Endodermal cell (in vitro differentiated cells): ENCODE measurements around the gene VPS45. TPM values are rescaled to one million over a fixed set of nuclear protein-coding genes. Genes with fewer than 3 reads are reported as not detected.

ENCODE experiments used
- DNase-seq: peaks from one replicate; pipeline ENCODE4 v3.0.0-alpha.2; 2017
- H3K27ac ChIP-seq: 2 replicates; pipeline ENCODE4 v1.5.1; 2013; ENCODE audit warnings: mild to moderate bottlenecking, low read depth, low read length, moderate library complexity
- H3K27me3 ChIP-seq: 2 replicates; pipeline ENCODE4 v1.6.1; 2013; ENCODE audit warnings: mild to moderate bottlenecking, low read length, moderate library complexity; ENCODE audit not compliant: insufficient read depth, control insufficient read depth, poor library complexity, severe bottlenecking
- H3K36me3 ChIP-seq: 2 replicates; pipeline ENCODE4 v1.7.0; 2013; ENCODE audit warnings: mild to moderate bottlenecking, low read length, moderate library complexity; ENCODE audit not compliant: control insufficient read depth, insufficient read depth
- H3K4me1 ChIP-seq: one replicate; pipeline ENCODE4 v1.7.0; 2013; ENCODE audit warnings: low read length; ENCODE audit not compliant: control insufficient read depth, insufficient read depth
- H3K4me3 ChIP-seq: 2 replicates; pipeline ENCODE4 v1.5.1; 2013; ENCODE audit warnings: mild to moderate bottlenecking, low read length, moderate library complexity
- H3K9ac ChIP-seq: 2 replicates; pipeline ENCODE4 v1.6.1; 2013; ENCODE audit warnings: mild to moderate bottlenecking, low read length, moderate library complexity; ENCODE audit not compliant: poor library complexity, severe bottlenecking; ENCODE audit errors: extremely low read depth
- H3K9me3 ChIP-seq: 2 replicates; pipeline ENCODE4 v1.6.1; 2013; ENCODE audit warnings: mild to moderate bottlenecking, low read length, moderate library complexity; ENCODE audit not compliant: control insufficient read depth
- H3K27ac Mint-ChIP-seq: 2 replicates; pipeline ENCODE4 v1.8.0; 2020; ENCODE audit warnings: mixed read lengths
- H3K27me3 Mint-ChIP-seq: 2 replicates; pipeline ENCODE4 v1.8.0; 2021; ENCODE audit warnings: mild to moderate bottlenecking, mixed read lengths; ENCODE audit not compliant: insufficient read depth
- H3K36me3 Mint-ChIP-seq: 2 replicates; pipeline ENCODE4 v1.8.0; 2020; ENCODE audit warnings: low read depth, mixed read lengths
- H3K4me1 Mint-ChIP-seq: 2 replicates; pipeline ENCODE4 v1.8.0; 2020; ENCODE audit warnings: mixed read lengths
- H3K4me3 Mint-ChIP-seq: 2 replicates; pipeline ENCODE4 v1.8.0; 2020; ENCODE audit warnings: mild to moderate bottlenecking, moderate library complexity, mixed read lengths
- H3K9me3 Mint-ChIP-seq: 2 replicates; pipeline ENCODE4 v1.8.0; 2020; ENCODE audit warnings: mild to moderate bottlenecking, mixed read lengths
- WGBS, 2 experiments: methylation state at CpG; one replicate each; pipeline versions ENCODE4 v1.1.5 to v1.1.7; 2013; ENCODE audit warnings: missing lambda C conversion rate in 2 of 2, mixed read lengths in 1 of 2; ENCODE audit not compliant: insufficient coverage in 1 of 2, insufficient read length in 1 of 2; 5-methylcytosine and 5-hydroxymethylcytosine counted together
- total RNA-seq, 2 donors: library from RNA; stranded (reverse); fragmentation: NEBNext Ultra II Directional in 1 of 2; extraction: Animal tissue kit (Norgen Biotek cat#: 25700) in 1 of 2; gene quantifications; 2 replicates in 1 of 2; 3 replicates in 1 of 2; pipeline ENCODE4 v1.2.1, GENCODE V29; 2021
- TF ChIP-seq, protein P1 (sequence below): fragments of 200-600 bp; sonication (generic); conservative IDR thresholded peaks from 2 replicates; pipeline ENCODE4 v1.5.0; 2021; ENCODE audit warnings: antibody characterized with exemption, mild to moderate bottlenecking

Gene VPS45
- total RNA-seq, 2 donors from 2014 or later = 32.6 to 35.0 TPM

DNA sequence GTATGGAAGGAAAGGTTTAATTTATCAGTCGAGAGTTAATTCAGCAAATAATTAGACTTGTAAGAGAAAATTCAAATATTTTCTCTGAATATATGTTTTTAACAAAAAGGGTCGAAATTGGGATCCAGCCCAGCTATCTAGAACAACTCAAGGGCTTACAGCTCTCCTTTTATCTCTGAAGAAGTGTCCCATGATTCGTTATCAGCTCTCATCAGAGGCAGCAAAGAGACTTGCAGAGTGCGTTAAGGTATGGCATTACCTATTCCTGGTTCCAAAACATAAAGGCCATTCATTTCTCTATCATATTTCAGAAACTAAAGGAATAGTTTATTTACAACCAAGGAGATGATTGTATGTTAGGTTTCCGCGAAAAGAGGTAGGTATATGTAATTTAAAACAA is 9.4 kb downstream of the VPS45 start:
- Mint-ChIP-seq H3K9me3 (no peaks in the 10 kb centered on the region), H3K27ac (no peak overlapping the region), H3K4me3 (no peak overlapping the region), H3K36me3 (peaks cover 71% of the 10 kb centered on the region), H3K4me1 (no peaks in the 10 kb centered on the region), H3K27me3 (no peaks in the 10 kb centered on the region)
- no peaks in the 10 kb centered on the region for H3K9me3 ChIP-seq
- no peaks in the 10 kb centered on the region for H3K4me1 ChIP-seq
- peaks cover 79% of the 10 kb centered on the region for H3K36me3 ChIP-seq
- H3K27ac ChIP-seq = no peak overlapping the region
- H3K27me3 ChIP-seq = no peaks in the 10 kb centered on the region
- 93 to 95% methylated on average over 2 to 6 of the region's 6 CpGs for WGBS, 2 experiments
- H3K9ac ChIP-seq = no peak overlapping the region
- no peak for DNase-seq
- no peak overlapping the region for H3K4me3 ChIP-seq
- TF ChIP-seq, protein P1, sequence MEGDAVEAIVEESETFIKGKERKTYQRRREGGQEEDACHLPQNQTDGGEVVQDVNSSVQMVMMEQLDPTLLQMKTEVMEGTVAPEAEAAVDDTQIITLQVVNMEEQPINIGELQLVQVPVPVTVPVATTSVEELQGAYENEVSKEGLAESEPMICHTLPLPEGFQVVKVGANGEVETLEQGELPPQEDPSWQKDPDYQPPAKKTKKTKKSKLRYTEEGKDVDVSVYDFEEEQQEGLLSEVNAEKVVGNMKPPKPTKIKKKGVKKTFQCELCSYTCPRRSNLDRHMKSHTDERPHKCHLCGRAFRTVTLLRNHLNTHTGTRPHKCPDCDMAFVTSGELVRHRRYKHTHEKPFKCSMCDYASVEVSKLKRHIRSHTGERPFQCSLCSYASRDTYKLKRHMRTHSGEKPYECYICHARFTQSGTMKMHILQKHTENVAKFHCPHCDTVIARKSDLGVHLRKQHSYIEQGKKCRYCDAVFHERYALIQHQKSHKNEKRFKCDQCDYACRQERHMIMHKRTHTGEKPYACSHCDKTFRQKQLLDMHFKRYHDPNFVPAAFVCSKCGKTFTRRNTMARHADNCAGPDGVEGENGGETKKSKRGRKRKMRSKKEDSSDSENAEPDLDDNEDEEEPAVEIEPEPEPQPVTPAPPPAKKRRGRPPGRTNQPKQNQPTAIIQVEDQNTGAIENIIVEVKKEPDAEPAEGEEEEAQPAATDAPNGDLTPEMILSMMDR = no peak

DNA sequence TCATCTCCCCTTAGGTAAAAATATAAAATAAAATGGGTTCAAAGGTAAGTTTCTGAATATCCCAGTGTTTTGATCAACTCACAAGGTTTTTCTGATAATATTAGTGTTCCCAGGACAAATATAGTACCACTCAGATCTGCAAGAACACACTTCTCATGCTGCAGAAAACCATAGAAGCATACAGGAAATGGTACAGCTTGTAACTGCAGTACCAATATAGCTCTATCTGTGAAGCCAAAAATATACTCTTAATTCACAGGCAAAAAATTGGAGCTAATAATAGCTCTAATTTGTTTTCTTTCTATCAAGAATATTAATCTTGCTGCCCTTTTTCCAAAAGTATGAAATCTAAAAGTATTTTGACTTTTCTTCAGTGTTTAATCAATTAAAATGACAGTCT is 13.2 kb downstream of the VPS45 start:
- H3K9ac ChIP-seq = no peak overlapping the region
- no peaks in the 10 kb centered on the region for H3K4me1 ChIP-seq
- no peaks in the 10 kb centered on the region for H3K27me3 ChIP-seq
- H3K4me3 ChIP-seq = no peak overlapping the region
- TF ChIP-seq, protein P1 = no peak
- Mint-ChIP-seq H3K4me1 (no peaks in the 10 kb centered on the region), H3K27me3 (no peaks in the 10 kb centered on the region), H3K27ac (no peak overlapping the region), H3K36me3 (peaks cover 56% of the 10 kb centered on the region), H3K9me3 (no peaks in the 10 kb centered on the region), H3K4me3 (no peak overlapping the region)
- no peak for DNase-seq
- peaks cover 76% of the 10 kb centered on the region for H3K36me3 ChIP-seq
- no peaks in the 10 kb centered on the region for H3K9me3 ChIP-seq
- no peak overlapping the region for H3K27ac ChIP-seq

DNA sequence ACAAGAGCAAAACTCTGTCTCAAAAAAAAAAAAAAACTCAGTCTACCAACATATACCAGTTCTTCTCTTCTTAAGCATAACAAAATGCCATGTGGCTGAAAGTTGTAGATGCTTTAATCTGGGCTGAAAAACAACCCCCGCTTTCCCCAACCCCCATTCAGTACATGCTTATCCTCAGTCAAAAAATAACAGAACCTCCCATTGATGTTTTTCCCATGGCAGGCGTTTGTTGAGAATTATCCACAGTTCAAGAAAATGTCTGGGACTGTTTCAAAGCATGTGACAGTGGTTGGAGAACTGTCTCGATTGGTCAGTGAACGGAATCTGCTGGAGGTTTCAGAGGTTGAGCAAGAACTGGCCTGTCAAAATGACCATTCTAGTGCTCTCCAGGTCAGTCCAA is 14.9 kb downstream of the VPS45 start:
- Histone ChIP-seq H3K4me1 (no peaks in the 10 kb centered on the region), H3K36me3 (peaks cover 71% of the 10 kb centered on the region), H3K27me3 (no peaks in the 10 kb centered on the region), H3K27ac (no peak overlapping the region), H3K4me3 (no peak overlapping the region), H3K9me3 (no peaks in the 10 kb centered on the region), H3K9ac (no peak overlapping the region)
- Mint-ChIP-seq H3K27ac (no peak overlapping the region), H3K4me1 (no peaks in the 10 kb centered on the region), H3K27me3 (no peaks in the 10 kb centered on the region), H3K4me3 (no peak overlapping the region), H3K36me3 (peaks cover 46% of the 10 kb centered on the region), H3K9me3 (no peaks in the 10 kb centered on the region)
- no peak for DNase-seq
- TF ChIP-seq, protein P1 = no peak
- 92 to 93% methylated on average over 3 to 4 of the region's 4 CpGs for WGBS, 2 experiments
